Psoas muscle (tissue), 8 donors: Measurements from ENCODE around the gene PRODH2. TPM values are rescaled to one million over a fixed set of nuclear protein-coding genes. Genes with fewer than 3 reads are reported as not detected.
A peak's percentile ranks its signal among the peaks of the same experiment; 100 is the strongest.

ENCODE experiments used
- ATAC-seq, 4 donors: fragments of 200-7000 bp; cut with Tn5 transposase; one replicate each; pipeline ENCODE4 v1.9.1; 2020; ENCODE audit warnings: moderate library complexity in 3 of 4, mild to moderate bottlenecking in 2 of 4
- DNase-seq, 2 donors: peaks; one replicate each; pipeline ENCODE4 v3.0.0-alpha.2; 2020
- H3K27ac ChIP-seq: fragments of 200-600 bp; one replicate; pipeline ENCODE4 v1.8.0; 2022
- H3K27me3 ChIP-seq, 3 donors: fragments of 200-600 bp in 1 of 3; one replicate each; pipeline versions ENCODE4 v1.6.1 to v1.8.0; 2013 to 2022; ENCODE audit warnings: low read length in 2 of 3, mild to moderate bottlenecking in 2 of 3, moderate library complexity in 1 of 3; ENCODE audit not compliant: insufficient read depth in 3 of 3
- H3K36me3 ChIP-seq, 2 donors: fragments of 200-600 bp in 1 of 2; one replicate each; pipeline versions ENCODE4 v1.6.1 to v1.8.0; 2013 to 2022; ENCODE audit warnings: low read depth in 1 of 2, mild to moderate bottlenecking in 1 of 2, moderate library complexity in 1 of 2; ENCODE audit not compliant: insufficient read depth in 1 of 2
- H3K4me1 ChIP-seq: fragments of 200-600 bp; one replicate; pipeline ENCODE4 v1.8.0; 2022
- H3K4me3 ChIP-seq: fragments of 200-600 bp; one replicate; pipeline ENCODE4 v1.8.0; 2022; ENCODE audit warnings: mild to moderate bottlenecking
- H3K9me3 ChIP-seq: fragments of 200-600 bp; one replicate; pipeline ENCODE4 v1.8.0; 2022
- CTCF ChIP-seq: fragments of 200-600 bp; IDR thresholded peaks from one replicate; pipeline ENCODE4 v1.8.0; 2022; ENCODE audit warnings: antibody characterized with exemption
- WGBS, 3 donors: extraction: QIAGEN DNeasy Blood & Tissue Kit; methylation state at CpG; one replicate each; pipeline versions ENCODE4 v1.1.6 to v1.1.7; 2013; 5-methylcytosine and 5-hydroxymethylcytosine counted together
- intact Hi-C, 2 donors: fragments of 100-400 bp; cut with DNase I; formaldehyde crosslinking; loops; one replicate each; pipeline versions ENCODE4 v1.11.0 to v1.14.2; 2022
- polyA plus RNA-seq, 3 donors: library from polyadenylated mRNA; stranded (reverse); fragments of 200-250 nt; gene quantifications; one replicate each; pipeline ENCODE4 v1.2.3, GENCODE V29; 2013
- total RNA-seq, 4 donors: library from RNA; stranded (reverse); fragmentation: NEBNext Ultra II Directional in 2 of 4; extraction: Animal tissue kit (Norgen Biotek cat#: 25700) in 2 of 4; gene quantifications; one replicate each; pipeline versions ENCODE4 v1.2.1 to v1.2.4, GENCODE V29; 2021 to 2023
- donor health status: healthy with polysubstance abuse.
- donor health status: DM: no; HTN: no; CAD: no; lungs with moderate emphysema.
- donor health status: Bipolar disorder and iron deficiency.
- donor health status: healthy.
- donor health status: DM: yes; HTN: yes; CAD: no.
- donor health status: DM: no; HTN: no; CAD: no.
- donor health status: DM: no; HTN: no; CAD: no.
- donor health status: DM: yes; HTN: yes; CAD: no.

The PRODH2 gene
- total and polyA plus RNA-seq, 7 donors, result not detected

DNA sequence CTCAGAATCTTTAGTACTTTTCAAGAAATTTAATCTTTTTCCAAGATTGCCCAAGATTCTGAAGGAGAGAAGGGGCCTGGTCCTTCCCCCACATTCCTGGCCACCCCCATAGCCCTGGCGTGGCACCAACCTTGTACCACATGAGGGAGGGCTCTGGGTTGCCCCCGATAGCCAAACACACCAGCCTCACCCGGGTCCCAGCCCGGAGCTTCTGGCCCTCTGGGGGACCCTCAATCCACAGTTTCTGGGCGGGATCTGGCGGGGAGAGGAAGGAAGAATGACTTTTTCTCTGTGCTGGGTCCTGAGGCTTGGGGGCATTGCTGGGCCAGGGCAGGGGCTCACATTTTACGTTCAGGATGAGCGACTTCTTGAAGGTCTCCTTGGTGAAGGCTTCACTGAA is 35.3 kb upstream of the PRODH2 start:
- Histone ChIP-seq H3K4me1 (no peaks in the 10 kb centered on the region), H3K4me3 (no peak overlapping the region), H3K36me3 (no peaks in the 10 kb centered on the region), H3K9me3 (no peaks in the 10 kb centered on the region), H3K27ac (no peak overlapping the region), H3K27me3 (peaks cover 0 to 97% (median 40%) of the 10 kb centered on the region in 3 donors)
- intact Hi-C loops, result no loop called here
- WGBS, 3 donors, result 70 to 75% (median 74%) methylated on average over 8 of the region's 8 CpGs
- TF ChIP-seq CTCF, result no peak
- DNase-seq (no peak), ATAC-seq (no peak)

DNA sequence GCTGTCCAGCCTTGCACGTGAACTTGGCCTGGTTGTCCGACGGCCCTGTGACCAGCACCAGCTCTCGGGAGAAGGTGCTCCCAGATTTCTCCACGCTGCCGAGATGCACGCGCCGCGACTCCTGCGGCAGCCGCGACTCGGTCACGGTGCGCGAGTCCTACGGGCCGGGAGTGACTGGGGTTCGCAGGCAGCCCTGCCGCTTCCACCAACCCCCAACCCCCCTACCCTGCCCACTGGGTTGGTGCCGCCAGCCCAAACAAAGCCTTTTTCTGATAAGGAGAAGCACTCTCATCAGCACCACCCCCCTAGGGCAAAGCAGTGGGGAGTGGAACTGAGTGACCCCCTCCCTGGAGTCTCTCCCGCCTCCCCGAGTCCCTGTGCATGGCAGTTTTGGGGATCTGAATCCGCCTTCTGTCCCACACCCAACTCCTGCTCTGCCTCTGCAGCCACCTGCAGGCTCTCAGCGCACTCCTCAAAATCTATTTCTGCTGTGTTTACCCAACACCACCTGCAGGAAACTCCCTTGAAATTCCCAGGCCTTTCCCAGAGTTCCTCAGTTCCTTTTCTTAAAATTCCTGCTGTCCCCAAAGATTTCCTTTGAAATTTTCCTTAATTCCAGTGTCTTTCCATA is 33.5 kb upstream of the PRODH2 start:
- H3K36me3 ChIP-seq, result no peaks in the 10 kb centered on the region
- TF ChIP-seq CTCF, result no peak
- no peak for DNase-seq
- no peaks in the 10 kb centered on the region for H3K9me3 ChIP-seq
- 2 to 4% (median 3%) methylated on average over 23 to 26 of the region's 26 CpGs for WGBS, 3 donors
- no peak for ATAC-seq
- H3K4me1 ChIP-seq, result no peaks in the 10 kb centered on the region
- H3K27ac ChIP-seq, result no peak overlapping the region
- H3K4me3 ChIP-seq, result peak overlapping the region; percentile 33
- intact Hi-C loops, result no loop called here
- H3K27me3 ChIP-seq, result peaks cover 0 to 96% (median 35%) of the 10 kb centered on the region in 3 donors

- no peak for ATAC-seq
- Histone ChIP-seq H3K36me3 (no peaks in the 10 kb centered on the region), H3K27ac (no peak overlapping the region), H3K4me1 (no peaks in the 10 kb centered on the region), H3K27me3 (peaks cover 0 to 89% (median 30%) of the 10 kb centered on the region in 3 donors), H3K9me3 (no peaks in the 10 kb centered on the region), H3K4me3 (peak overlapping the region; percentile 33)
- intact Hi-C loops, result no loop called here
- 3 to 4% (median 3%) methylated on average over 40 to 63 of the region's 63 CpGs for WGBS, 3 donors
- no peak for TF ChIP-seq CTCF
- peak in 1 of 2 donors; percentile 27 for DNase-seq
Observed at GRCh38 chr19:35845215-35846037, 32.8 kb upstream of the PRODH2 start.

GRCh38 chr19:35844482-35845214 is 32.0 kb upstream of the PRODH2 start:
- Histone ChIP-seq H3K4me3 (peak overlapping the region; percentile 33), H3K36me3 (no peaks in the 10 kb centered on the region), H3K4me1 (no peaks in the 10 kb centered on the region), H3K27me3 (peaks cover 0 to 81% (median 29%) of the 10 kb centered on the region in 3 donors), H3K9me3 (no peaks in the 10 kb centered on the region), H3K27ac (no peak overlapping the region)
- DNase-seq (no peak), ATAC-seq (no peak)
- 55 to 56% (median 55%) methylated on average over 16 of the region's 16 CpGs for WGBS, 3 donors
- TF ChIP-seq CTCF, result no peak
- intact Hi-C loops, result no loop called here
